GM19468 (cell line): ENCODE results near the gene KRT4.
"Not testable (repeated sequence)": the region's sequence is repeated elsewhere in the genome, so short reads cannot be mapped to it uniquely, and the experiment has no call there.

Experiments used
- ATAC-seq: cut with Tn5 transposase; IDR thresholded peaks from one replicate; pipeline ENCODE4 v1.9.1; 2021; ENCODE audit warnings: mild to moderate bottlenecking, moderate library complexity, moderate number of reproducible peaks; ENCODE audit not compliant: unreplicated experiment; ENCODE audit errors: extremely low read depth

KRT4 gene

DNA sequence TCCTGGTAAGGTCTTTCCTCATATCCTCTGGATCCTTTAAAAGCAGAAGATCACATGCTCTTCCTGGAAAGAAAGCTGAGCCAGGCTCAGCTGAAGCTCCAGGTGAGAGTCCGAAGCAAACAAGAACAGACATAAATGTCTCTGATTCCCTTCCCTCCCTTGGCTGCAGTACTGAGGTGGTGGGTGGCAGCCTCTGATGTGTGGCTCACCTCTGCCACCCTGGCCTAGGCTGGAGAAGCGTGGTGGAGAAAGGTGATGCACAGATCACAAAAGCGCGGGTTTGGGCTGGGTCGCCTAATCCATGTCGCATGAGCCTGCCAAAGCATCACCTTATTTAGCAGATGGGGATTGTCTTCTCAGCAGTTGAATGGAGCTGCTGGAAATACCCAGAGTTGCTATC, 34.0 kb downstream of the KRT4 start:
- no peak for ATAC-seq

DNA sequence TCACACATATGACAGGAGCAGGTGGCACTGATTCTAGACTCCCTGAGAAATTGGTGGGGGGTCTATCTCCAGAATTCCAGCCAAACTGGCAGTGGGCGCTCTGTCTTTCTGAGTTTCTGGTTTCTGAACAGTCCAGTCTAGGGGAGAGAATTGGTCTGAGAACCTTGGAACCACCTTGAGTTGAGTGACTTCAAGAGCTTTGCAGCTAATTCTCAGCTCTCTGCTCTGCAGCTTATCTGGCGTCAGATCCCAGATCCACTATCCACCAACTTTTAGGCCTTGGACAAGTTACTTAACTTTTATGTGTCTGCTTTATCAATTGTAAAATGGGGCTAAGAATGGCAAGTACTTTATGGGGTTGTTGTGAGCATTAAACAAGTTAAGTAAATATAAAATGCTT, 35.1 kb downstream of the KRT4 start:
- no peak for ATAC-seq

- no peak for ATAC-seq
These were observed 36.4 kb downstream of the KRT4 start for GRCh38 chr12:52777566-52777965.

GRCh38 chr12:52776913-52777395, 37.0 kb downstream of the KRT4 start, which contains the start of gene KRT76:
Gene KRT76 (minus strand): TSS chr12:52777345. CDS start chr12:52777291, 54 bp downstream.
- ATAC-seq: no peak

GRCh38 chr12:52776435-52776834, 37.5 kb downstream of the KRT4 start:
- no peak for ATAC-seq

DNA sequence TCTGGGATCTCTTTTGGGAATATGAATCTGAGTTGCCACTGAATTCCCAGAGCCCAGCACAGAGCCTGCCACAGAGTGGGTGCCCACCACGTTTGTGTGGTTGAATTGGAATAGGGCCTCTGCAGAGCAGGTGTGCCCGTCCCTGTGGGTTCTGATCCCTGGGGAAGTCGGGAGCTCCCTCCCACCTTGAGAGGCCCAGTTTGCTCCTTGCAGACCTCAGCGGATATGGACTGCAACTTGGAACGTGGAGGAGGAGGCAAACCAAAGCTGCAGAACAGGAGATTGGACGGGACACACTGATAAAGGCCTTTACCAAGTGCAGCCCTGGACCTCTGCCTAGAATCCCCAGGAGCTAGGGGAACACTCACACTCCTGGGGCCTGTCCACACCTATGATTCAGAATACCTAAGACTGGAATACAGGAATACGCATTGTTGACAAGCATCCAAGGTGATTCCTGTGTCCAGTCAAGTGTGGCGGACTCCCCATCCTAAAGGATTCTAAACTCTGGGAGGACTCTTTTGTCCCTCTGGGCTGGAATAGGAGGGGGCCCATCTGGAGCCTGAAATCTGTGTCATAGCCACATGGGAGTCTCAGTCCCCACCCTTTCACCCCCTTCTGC, 39.2 kb downstream of the KRT4 start:
- no peak for ATAC-seq

DNA sequence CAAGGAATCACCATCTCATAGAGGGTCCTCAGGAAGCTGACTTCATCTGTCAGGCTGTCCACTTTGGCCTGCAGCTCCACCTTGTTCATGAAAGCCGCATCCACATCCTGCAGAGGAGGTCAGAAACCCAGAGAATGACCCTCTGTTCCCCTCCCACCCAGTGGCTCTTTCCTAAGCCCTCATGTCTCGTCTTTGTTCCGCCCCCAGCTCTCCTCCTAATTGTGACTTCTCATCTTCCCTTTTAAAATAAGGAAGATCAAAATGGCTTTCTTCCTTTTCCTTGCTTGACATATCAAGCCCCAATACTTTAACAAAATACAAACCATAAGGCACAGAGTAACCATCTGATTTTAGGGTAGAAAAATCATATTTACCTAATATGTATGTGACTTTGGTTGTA, 41.1 kb downstream of the KRT4 start:
- ATAC-seq: no peak

GRCh38 chr12:52772188-52772587, 41.7 kb downstream of the KRT4 start:
- no peak for ATAC-seq

- ATAC-seq: no peak
These were observed 42.4 kb downstream of the KRT4 start for GRCh38 chr12:52771505-52771904.

- ATAC-seq: no peak
These were observed 42.8 kb downstream of the KRT4 start for GRCh38 chr12:52771088-52771487.

- no peak for ATAC-seq
These were observed 44.0 kb downstream of the KRT4 start for GRCh38 chr12:52769946-52770345.

DNA sequence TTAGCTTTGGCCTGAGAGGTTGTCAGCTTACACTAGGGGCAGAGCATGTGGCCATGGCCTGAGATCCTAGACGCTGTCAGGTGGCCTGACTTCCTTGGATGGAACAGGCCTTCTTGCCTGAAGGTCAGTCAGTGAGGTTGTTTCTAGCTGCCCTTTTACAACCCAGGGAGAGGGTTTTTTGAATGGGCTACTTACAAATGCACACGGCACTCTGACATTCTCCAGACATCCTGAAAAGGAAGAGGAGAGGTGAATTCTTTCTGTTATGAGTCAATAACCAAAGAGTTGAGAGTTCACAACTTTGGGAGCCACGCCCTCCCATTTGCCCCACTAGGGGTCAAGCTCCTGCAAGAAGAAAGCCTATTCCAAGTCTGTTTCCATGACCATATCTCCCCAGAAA, 44.6 kb downstream of the KRT4 start:
- ATAC-seq: no peak

GRCh38 chr12:52768479-52769200, 45.3 kb downstream of the KRT4 start:
- ATAC-seq: no peak

DNA sequence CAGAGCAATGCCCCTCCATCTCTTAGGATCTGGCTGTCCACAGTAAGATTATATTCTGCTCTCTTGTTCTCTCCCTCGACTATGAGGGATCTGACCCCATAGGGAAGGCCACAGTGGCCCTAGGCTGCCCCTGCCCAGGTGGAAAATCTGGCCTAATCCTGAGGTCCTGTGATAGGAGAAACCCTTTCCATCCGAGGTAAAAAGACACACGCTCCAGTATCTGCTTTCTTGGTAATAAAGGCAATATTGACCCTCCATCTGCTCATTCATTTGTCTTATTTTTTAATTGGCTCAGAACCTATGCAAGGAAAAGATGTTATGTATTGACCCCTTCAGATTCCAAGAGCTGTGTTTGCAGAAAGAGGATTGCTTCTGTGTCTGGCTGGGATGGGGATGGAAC, 46.5 kb downstream of the KRT4 start:
- ATAC-seq: no peak

GRCh38 chr12:52767020-52767379, 46.9 kb downstream of the KRT4 start:
- ATAC-seq: no peak

DNA sequence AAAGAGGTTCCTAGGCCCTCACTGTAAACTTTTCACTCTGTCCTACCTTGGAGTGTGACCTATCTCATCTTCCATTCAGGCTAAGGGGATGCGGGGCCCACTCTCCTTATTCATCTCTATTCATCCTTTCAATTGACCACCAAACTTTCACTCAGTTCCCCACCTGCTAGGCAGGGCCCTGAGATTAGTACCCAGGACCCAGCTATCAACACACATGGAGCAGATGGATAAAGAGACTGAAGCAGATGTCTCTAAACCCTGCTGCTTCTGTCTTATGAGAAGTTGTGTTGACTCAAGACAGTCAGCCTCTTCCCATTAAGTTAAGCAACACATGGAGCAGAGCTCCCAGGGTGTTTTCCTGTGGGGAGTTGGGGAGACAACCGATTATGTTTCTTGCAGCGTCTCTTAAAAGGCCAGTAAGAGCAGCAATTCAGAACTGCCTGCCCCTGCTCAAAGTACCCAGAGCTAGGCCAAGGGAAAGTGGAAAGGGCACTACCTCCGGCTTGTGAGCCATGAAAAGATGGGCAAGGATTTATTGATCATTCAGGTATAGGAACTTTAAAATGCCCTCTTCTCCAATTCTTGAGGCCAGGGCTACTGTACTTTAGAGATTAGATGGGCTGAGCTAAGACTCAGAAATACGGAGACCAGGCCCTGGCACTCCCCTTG, 47.4 kb downstream of the KRT4 start:
- ATAC-seq: no peak

DNA sequence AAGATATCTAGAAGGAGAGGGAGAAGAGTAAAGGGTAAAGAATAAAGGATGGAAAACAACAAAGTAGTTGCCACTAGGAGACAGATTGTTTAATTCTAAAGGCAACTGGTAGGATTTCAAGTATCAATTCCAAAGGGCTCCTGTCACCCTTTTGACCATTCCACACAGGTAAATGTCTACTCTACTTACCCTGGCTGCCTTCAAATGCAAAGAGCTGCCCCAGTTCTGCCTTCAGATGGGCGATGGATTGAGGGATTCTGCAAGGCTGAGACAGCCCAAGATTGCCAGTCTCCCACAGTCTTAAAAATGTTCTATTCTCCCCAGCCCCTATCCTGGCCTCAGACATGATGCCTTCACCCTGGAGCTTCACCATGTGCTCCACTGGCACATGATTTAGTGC, 48.2 kb downstream of the KRT4 start:
- no peak for ATAC-seq

GRCh38 chr12:52763991-52764390, 49.9 kb downstream of the KRT4 start:
- ATAC-seq: no peak

- no peak for ATAC-seq
These were observed 50.8 kb downstream of the KRT4 start for GRCh38 chr12:52763036-52763659.

DNA sequence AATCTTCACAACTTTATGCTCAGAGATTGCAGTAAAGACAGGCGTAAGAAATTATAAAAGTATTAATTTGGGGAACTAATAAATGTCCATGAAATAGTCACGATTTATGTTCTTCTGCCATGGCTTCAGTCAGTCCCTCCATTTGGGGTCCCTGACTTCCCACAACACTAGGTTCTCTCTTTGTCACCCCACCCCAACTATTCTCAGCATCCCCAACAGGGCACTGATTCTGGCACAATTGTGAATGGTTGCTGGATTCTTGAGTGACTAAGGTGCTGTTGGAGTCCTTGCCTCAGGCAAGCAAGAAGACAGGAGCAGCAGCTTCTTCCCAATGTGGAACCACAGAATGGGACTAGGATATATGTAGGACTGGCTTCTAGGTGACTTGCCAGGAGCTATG, 52.1 kb downstream of the KRT4 start:
- no peak for ATAC-seq

DNA sequence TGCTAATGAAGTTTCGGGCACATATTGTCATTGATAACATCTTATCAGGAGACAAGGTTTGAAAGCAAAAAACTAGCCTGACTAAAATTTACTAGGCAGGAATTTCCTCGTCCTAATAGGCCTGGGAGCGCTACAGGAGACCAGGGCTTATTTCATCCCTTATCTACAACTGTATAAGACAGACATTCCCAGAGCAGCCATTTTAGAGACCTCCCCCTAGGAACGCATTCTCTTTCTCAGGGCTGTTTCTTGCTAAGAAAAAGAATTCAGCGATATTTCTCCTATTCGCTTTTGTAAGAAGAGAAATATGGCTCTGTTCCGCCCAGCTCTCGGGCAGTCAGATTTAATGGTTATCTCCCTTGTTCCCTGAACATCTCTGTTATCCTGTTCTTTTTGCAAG, 52.7 kb downstream of the KRT4 start:
- not testable (repeated sequence) for ATAC-seq
